HG03457 (cell line): ENCODE data around the gene COLGALT1.

ENCODE experiments used
- ATAC-seq: cut with Tn5 transposase; IDR thresholded peaks from one replicate; pipeline ENCODE4 v1.9.1; 2021; ENCODE audit warnings: moderate number of reproducible peaks; ENCODE audit not compliant: unreplicated experiment

Gene COLGALT1

DNA sequence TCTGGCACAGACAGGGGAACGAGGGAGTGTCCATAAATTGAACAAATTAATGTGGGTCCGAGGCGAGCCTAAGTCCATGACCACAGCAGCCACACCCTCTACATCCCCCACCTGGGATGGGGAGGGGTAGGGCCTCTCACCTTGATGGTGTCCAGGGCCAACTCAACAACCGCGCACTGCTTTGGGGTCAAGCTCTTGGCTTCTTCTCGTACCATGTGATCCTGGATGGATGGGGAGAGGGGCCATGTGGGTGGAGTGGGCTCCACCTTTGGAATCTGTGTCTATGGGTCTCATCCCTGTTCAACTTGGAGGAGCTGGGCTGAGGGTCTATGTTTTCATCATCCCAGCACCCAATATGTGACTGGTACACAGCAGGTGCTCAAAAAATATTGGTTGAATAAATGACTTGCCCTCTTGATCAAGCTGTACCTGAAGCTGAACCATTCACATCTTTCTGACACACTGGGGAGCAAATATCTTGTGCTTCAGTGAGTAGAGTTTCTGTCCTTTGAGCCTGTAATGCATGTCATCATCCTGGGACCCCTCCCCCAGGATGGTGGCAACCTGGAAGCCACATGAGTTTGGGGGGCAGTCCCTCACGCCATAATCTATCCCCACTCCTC is 62.9 kb downstream of the COLGALT1 start:
- no peak for ATAC-seq

DNA sequence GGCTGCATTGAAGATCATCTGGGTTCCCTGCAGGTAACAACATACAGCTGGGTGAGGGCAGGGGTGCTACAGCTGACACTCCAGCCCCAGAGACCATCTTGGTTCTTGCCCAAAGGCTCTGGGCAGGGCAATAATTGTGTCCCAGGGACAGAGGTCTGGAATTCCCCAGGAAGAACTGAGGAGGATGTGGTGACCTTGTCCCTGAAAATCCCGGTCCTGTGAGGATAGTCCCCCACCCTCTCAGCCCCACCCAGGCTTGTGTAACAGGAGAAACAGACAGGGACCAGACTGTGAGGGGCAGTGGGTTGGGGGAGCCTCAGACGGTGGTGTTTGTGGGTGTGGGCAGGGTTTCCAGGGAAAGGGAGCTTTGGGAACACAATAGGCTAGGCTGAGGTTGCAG is 63.5 kb downstream of the COLGALT1 start:
- ATAC-seq = no peak

DNA sequence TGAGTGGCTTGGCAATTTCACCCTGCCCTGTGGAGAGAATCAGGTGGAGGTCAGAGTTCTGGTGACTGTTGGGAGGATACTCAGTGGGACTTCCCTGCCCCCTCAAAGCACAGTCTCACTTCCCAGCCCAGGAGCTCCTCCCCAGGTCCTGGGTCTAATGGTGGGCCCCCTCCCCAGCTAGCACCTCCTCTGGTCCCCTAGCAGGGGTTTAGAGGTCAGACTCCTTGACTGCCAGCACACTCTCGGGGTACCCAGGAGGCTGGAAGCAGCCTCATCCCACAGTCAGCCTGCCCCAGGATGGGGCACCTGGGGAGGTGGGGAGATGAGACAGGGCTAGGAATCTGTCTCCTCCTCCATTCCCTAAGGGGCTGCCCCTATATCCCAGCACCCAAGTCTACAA is 65.2 kb downstream of the COLGALT1 start:
- no peak for ATAC-seq

DNA sequence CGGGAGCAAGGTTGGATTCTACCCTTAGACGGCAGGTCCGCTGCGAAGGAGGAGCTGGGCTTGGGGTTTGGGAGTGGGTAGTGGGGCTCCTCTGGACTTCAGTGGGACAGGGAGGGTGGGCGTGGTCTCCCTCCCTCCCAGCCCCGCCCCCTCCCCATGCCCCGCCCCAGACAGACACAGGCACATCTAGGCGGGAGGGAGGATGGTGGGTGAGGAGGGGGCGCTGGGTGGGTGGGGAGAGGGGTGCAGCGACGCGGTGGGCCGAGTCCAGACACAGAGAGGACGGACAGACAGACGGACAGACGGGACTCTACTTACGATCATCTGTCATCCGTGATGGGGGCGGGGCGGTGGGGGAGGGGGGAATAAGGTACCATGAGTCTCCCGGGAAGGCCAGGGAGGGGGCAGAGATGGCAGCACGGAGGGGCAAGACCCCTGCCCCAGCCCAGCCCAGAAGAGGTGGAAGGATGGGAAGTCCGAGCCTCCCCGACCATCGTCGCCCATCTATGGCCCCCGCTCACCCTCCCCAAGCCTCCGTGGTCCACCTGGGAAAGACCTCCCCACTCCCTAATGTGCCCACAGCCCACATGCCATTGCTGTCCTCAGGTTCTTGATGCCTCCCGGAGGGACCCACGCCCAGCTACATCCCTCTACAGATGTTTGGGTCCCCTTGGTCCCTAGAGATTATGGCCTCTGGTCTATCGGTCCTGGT is 67.9 kb downstream of the COLGALT1 start:
- ATAC-seq = no peak

DNA sequence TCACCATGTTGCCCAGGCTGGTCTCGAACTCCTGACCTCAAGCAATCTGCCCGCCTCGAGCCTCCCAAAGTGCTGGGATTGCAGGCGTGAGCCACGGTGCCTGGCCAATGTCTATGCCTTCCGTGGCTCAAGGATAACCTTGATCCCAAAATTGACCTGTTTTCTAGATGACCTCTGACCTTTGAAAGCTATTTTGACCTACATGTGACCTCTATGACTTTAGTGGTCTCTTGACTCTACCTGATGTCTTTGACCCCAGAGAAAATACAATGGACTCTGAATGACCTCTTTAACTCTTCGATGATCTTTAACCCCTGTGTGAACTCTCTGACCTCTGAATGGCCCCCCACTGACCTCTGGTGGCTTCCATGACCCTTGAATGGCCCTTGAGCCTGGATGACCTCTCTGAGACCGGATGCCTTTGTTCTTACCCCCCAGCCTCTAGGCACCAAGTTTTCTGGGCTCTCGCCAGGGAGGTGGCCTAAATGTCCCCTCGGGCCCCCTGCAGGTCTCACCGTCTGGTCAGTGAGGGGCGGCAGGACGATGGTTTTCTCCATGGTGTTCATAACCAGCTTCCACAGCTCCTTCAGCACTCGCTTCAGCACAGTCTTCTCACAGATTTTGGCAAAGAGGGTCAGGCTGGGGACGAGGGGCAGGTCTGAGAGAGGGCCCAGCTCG is 69.0 kb downstream of the COLGALT1 start:
- no peak for ATAC-seq

DNA sequence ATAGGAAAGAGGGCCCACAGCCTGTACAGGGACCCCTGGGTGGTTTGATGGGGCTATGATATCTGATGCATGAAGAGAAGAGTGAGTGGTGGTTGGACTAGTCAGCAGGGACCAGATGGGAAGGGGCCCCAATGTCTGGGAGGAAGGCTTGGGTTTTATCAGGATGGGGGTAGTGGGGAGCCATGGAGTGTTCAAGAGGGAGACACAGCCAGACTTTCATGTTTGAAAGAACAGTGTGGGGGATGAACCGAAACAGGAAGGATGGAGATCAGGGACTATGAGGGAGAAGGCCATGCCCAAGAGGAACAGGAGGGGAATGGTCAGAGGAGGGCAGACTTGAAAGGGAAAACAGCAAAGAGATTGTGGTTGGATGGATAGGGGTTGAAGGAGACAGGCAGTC is 69.6 kb downstream of the COLGALT1 start:
- no peak for ATAC-seq

DNA sequence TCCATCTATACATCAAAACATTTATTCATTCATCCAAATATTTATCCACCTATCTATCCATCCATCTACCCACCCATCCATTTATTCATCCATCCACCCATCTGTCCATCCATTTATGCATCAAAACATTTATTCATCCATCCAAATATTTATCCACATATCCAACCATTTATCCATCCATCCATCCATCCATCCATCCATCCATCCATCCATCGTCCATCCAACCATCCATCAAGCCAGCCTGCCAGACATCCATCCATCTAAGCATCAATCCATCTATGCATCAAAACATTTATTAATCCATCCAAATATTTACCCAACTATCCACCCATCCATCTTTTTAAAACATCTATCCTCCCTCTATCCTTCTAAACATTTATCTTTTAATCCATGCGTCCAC is 70.5 kb downstream of the COLGALT1 start:
- ATAC-seq = no peak

DNA sequence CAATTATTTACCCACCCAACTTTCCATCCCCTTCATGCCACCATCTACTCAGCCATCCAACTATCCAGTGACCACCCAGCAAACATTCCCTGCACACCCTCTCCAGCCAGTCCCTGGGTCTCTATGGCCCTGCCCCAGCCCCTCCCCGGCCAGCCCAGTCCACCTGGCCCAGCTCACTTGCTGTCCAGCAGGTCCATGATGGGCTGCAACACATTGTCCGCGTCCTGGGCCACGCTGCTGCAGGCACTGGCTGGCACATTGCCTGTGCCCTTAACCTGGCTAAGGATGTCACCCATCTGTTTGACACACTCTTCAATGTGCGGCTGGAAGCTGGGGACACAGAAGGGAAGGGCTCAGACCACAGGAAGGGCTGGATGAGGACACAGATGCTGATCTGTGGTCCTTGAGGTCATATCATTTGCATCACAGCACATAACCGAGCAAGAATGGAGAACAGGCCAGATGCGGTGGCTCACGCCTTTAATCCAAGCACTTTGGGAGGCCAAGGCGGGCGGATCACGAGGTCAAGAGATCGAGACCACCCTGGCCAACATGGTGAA is 71.1 kb downstream of the COLGALT1 start:
- no peak for ATAC-seq

DNA sequence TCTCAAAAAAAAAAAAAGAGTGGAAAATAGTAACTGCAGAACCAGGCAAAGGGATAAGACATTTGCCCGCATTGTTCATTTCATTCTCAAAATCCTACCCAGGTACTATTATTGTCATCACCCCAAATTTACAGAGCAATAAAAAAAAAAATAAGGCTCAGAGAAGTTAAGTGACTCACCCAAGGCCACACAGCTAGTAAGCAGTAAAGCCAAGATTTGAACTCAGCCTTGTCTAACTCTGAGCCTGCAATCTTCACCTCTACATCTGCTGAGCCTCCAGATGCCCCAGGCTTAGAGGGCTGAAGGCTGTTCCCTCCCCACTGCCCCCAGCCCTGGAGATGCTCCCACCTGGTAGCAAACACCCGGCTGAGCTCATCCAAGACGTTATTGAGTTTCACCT is 71.7 kb downstream of the COLGALT1 start:
- ATAC-seq = no peak

DNA sequence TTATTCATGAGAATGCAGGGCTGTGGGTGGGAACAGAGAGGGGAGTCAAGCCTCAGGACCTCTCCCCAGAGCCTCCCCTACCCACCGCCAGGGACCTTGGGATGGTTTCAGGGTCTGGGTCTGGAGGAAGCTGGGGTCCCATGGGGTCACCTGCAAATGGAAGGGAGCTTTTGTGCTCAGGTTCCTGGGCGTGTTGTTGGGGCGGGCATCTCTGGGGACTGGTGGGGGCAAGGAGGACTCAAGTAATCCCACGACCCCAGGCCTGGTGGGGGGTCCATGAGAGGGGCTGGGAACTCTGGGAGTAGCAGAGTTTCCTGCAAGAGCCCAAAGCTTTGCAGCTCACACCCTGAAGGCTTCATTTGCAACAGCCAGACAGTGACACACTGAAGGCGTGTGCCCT is 72.5 kb downstream of the COLGALT1 start:
- ATAC-seq = no peak

DNA sequence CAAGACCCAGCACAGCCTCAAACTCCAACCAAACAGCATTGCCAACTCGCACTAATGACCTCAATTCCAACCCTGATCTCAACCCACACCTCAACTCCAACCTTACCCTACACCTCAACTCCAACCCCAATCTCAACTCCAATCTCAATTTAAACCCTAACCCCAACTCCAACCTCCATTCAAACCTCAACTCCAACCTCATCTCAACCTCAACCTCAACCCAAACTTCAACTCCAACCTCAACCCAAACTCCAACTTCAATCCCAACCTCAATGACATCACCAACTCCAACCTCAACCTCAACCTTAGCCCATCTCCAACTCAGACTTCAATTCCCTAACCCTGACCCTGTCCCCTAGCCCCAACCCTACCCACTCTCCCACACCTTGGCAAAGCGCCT is 74.3 kb downstream of the COLGALT1 start:
- ATAC-seq = no peak

DNA sequence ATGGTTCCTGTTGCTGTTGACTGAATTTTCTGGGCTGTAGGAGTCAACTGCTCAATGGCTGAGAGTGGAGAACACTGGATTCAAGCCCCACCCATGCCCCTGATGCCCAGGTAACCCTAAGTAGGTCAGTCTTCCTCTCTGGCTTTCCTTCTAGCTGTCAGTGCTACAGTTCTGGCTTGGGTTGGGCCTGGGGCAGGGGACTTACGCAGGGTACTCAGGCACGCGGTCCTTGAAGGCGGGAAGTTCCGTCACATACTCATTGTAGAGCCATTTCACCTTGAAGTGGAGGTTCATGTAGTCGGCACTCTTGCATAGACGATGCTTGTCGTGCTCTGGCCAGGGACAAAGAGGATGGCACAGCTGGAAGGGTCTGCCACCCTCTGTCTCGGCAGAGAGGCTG is 77.1 kb downstream of the COLGALT1 start:
- no peak for ATAC-seq
